Transverse colon (tissue), 4 donors: Measurements from ENCODE around the gene MCAM.

Experiments
- POLR2AphosphoS5 ChIP-seq, 3 donors: sonication (generic); formaldehyde crosslinking; IDR thresholded peaks; one replicate each; pipeline ENCODE4 v1.6.1; 2016; ENCODE audit warnings: antibody characterized with exemption in 3 of 3
- TF ChIP-seq, protein P1 (sequence below), 5 experiments: fragments of 200-600 bp in 3 of 5; fragments of 450-650 bp in 2 of 5; sonication (generic) in 3 of 5; IDR thresholded peaks; 1 replicate in 2 of 5; 2 replicates in 3 of 5; pipeline ENCODE4 v1.5.1; 2016 to 2017; ENCODE audit warnings: antibody characterized with exemption in 5 of 5, inconsistent platforms in 3 of 5, mild to moderate bottlenecking in 2 of 5, moderate library complexity in 1 of 5

DNA sequence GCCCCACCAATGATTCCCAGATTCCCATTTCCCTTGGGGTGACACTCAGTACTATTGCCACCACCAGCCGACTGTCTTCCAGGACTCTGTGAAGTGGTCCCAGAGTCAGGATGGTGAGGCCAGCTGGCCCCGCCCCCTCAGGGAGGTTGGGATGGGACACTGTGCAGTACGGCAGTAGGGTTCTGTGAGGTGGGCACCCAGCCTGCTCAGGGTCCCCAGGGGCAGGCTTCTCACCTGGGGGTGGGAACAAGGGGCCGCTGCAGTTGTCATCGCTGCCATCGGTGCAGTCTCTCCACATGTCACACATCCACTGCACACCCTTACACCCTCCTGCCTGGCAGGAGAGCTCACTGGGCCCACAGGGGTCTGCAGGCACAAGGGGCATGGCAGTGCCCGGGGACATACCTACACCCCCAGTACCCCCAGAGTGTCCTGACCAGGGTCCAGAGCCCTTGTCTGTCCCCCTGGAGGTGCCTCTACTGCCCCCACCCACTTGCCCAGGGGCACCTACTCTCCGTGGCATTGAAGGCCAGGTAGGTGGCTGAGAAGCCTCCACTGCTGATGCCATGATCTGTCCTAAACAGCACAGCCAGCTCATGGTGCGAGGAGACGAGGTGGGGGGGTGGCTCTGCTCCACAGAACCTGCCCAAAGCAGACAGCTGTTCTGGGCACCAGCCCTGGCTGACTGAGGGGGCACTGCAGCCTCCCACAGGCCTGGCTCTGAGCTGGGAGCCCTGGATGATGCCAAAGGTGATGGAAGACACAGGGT, 25.6 kb upstream of the MCAM start:
- TF ChIP-seq, protein P1, sequence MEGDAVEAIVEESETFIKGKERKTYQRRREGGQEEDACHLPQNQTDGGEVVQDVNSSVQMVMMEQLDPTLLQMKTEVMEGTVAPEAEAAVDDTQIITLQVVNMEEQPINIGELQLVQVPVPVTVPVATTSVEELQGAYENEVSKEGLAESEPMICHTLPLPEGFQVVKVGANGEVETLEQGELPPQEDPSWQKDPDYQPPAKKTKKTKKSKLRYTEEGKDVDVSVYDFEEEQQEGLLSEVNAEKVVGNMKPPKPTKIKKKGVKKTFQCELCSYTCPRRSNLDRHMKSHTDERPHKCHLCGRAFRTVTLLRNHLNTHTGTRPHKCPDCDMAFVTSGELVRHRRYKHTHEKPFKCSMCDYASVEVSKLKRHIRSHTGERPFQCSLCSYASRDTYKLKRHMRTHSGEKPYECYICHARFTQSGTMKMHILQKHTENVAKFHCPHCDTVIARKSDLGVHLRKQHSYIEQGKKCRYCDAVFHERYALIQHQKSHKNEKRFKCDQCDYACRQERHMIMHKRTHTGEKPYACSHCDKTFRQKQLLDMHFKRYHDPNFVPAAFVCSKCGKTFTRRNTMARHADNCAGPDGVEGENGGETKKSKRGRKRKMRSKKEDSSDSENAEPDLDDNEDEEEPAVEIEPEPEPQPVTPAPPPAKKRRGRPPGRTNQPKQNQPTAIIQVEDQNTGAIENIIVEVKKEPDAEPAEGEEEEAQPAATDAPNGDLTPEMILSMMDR (IDR thresholded peaks at IDR 0.05) = no peak
- no peak for TF ChIP-seq POLR2AphosphoS5 (IDR thresholded peaks at IDR 0.05)
